CD8-positive, alpha-beta memory T cell (primary cell): ENCODE measurements around the gene FAF1. TPM values are rescaled to one million over a fixed set of nuclear protein-coding genes. Genes with fewer than 3 reads are reported as not detected.

Experiments used
- CTCF ChIA-PET: fragments of 350-600 bp; sonication (Branson Sonifier 250); formaldehyde crosslinking; loops from one replicate; lab custom pipeline; 2021; ENCODE audit warnings: antibody characterized with exemption; lab: Charles Lee
- POLR2A ChIA-PET: fragments of 350-600 bp; sonication (Branson Sonifier 250); formaldehyde crosslinking; loops from one replicate; lab custom pipeline; 2021; ENCODE audit warnings: antibody characterized with exemption; lab: Charles Lee
- DNase-seq, 5 donors: peaks; one replicate each; pipeline versions ENCODE4 v3.0.0 to v3.0.0-alpha.2; 2020 to 2022; ENCODE audit warnings: mixed read lengths in 1 of 5
- H3K27ac ChIP-seq: one replicate; pipeline ENCODE4 v1.7.0; 2013; ENCODE audit warnings: low read depth, mild to moderate bottlenecking, low read length, moderate library complexity
- H3K27me3 ChIP-seq: 2 replicates; pipeline ENCODE4 v1.7.0; 2013; ENCODE audit warnings: low read length, mild to moderate bottlenecking; ENCODE audit not compliant: insufficient read depth, poor library complexity, severe bottlenecking
- H3K36me3 ChIP-seq: 2 replicates; pipeline ENCODE4 v1.7.0; 2013; ENCODE audit warnings: mild to moderate bottlenecking, low read length, moderate library complexity; ENCODE audit not compliant: insufficient read depth
- H3K4me1 ChIP-seq: 2 replicates; pipeline ENCODE4 v1.7.0; 2013; ENCODE audit warnings: mild to moderate bottlenecking, low read length, moderate library complexity; ENCODE audit not compliant: insufficient read depth
- H3K4me3 ChIP-seq: 2 replicates; pipeline ENCODE4 v1.7.0; 2013; ENCODE audit warnings: mild to moderate bottlenecking, low read length
- H3K9me3 ChIP-seq: 2 replicates; pipeline ENCODE4 v1.7.0; 2013; ENCODE audit warnings: mild to moderate bottlenecking, low read length
- H3K27ac Mint-ChIP-seq, 8 donors: one replicate each; pipeline ENCODE4 v1.8.0; 2020 to 2021; ENCODE audit warnings: mixed read lengths in 8 of 8, mild to moderate bottlenecking in 6 of 8, inconsistent platforms in 3 of 8, moderate library complexity in 3 of 8
- H3K27me3 Mint-ChIP-seq, 2 donors: one replicate each; pipeline ENCODE4 v1.8.0; 2020 to 2021; ENCODE audit warnings: mixed read lengths in 2 of 2, mild to moderate bottlenecking in 1 of 2, moderate library complexity in 1 of 2
- H3K36me3 Mint-ChIP-seq, 3 donors: one replicate each; pipeline ENCODE4 v1.8.0; 2020 to 2021; ENCODE audit warnings: mixed read lengths in 3 of 3, inconsistent platforms in 1 of 3, mild to moderate bottlenecking in 1 of 3
- H3K4me1 Mint-ChIP-seq, 3 donors: one replicate each; pipeline ENCODE4 v1.8.0; 2020 to 2021; ENCODE audit warnings: mixed read lengths in 3 of 3, inconsistent platforms in 1 of 3, mild to moderate bottlenecking in 1 of 3
- H3K4me3 Mint-ChIP-seq, 7 donors: one replicate each; pipeline ENCODE4 v1.8.0; 2020 to 2021; ENCODE audit warnings: mixed read lengths in 7 of 7, mild to moderate bottlenecking in 6 of 7, moderate library complexity in 4 of 7, inconsistent platforms in 2 of 7
- H3K9me3 Mint-ChIP-seq, 5 donors: one replicate each; pipeline ENCODE4 v1.8.0; 2020 to 2022; ENCODE audit warnings: mixed read lengths in 5 of 5, mild to moderate bottlenecking in 3 of 5, moderate library complexity in 2 of 5, inconsistent platforms in 1 of 5
- polyA plus RNA-seq: library from polyadenylated mRNA; unstranded; fragments of 300-500 nt; fragmentation: Illumina TruSeq; gene quantifications from one replicate; pipeline ENCODE4 v1.2.3, GENCODE V29; 2021
- total RNA-seq, 2 experiments: library from RNA; stranded (reverse); gene quantifications; one replicate each; pipeline ENCODE4 v1.2.3, GENCODE V29; 2021

Gene FAF1
- total and polyA plus RNA-seq, 3 experiments from 2014 or later: 66.4 to 87.1 (median 78.2) TPM

GRCh38 chr1:50419907-50420677 lies 540.0 kb downstream of the FAF1 start:
- Mint-ChIP-seq H3K27me3 (peaks cover 64 to 74% of the 10 kb centered on the region in 2 donors), H3K27ac (peak overlapping the region in 1 of 8 donors; percentile 32), H3K4me1 (peaks cover 53 to 64% (median 53%) of the 10 kb centered on the region in 3 donors), H3K4me3 (peak overlapping the region; percentile 22 to 75 (median 65)), H3K36me3 (peaks cover 0 to 2% (median 0%) of the 10 kb centered on the region in 3 donors), H3K9me3 (peaks cover 0 to 2% (median 0%) of the 10 kb centered on the region in 5 donors)
- no peak overlapping the region for H3K27ac ChIP-seq
- POLR2A ChIA-PET: no interaction called here
- H3K4me1 ChIP-seq: no peaks in the 10 kb centered on the region
- H3K36me3 ChIP-seq: no peaks in the 10 kb centered on the region
- H3K27me3 ChIP-seq: peaks cover 25% of the 10 kb centered on the region
- CTCF ChIA-PET: no interaction called here
- no peaks in the 10 kb centered on the region for H3K9me3 ChIP-seq
- no peak for DNase-seq
- H3K4me3 ChIP-seq: no peak overlapping the region

- CTCF ChIA-PET: no interaction called here
- Mint-ChIP-seq H3K27ac (peak overlapping the region in 1 of 8 donors; percentile 32), H3K9me3 (peaks cover 0 to 5% (median under 1%) of the 10 kb centered on the region in 5 donors), H3K4me3 (peak overlapping the region; percentile 3 to 75 (median 59)), H3K27me3 (peaks cover 67 to 74% of the 10 kb centered on the region in 2 donors), H3K4me1 (peaks cover 47 to 57% (median 48%) of the 10 kb centered on the region in 3 donors), H3K36me3 (peaks cover 0 to 2% (median 2%) of the 10 kb centered on the region in 3 donors)
- H3K36me3 ChIP-seq: no peaks in the 10 kb centered on the region
- no peak overlapping the region for H3K27ac ChIP-seq
- no peak overlapping the region for H3K4me3 ChIP-seq
- no peaks in the 10 kb centered on the region for H3K4me1 ChIP-seq
- H3K9me3 ChIP-seq: no peaks in the 10 kb centered on the region
- no peak for DNase-seq
- POLR2A ChIA-PET: no interaction called here
- peaks cover 22% of the 10 kb centered on the region for H3K27me3 ChIP-seq
Measured at GRCh38 chr1:50419192-50419906, 540.7 kb downstream of the FAF1 start.

GRCh38 chr1:50418600-50419109 lies 541.4 kb downstream of the FAF1 start:
- Histone ChIP-seq H3K27ac (no peak overlapping the region), H3K4me3 (no peak overlapping the region), H3K27me3 (peaks cover 17% of the 10 kb centered on the region), H3K36me3 (no peaks in the 10 kb centered on the region), H3K4me1 (no peaks in the 10 kb centered on the region), H3K9me3 (no peaks in the 10 kb centered on the region)
- Mint-ChIP-seq H3K4me1 (peaks cover 40 to 51% (median 42%) of the 10 kb centered on the region in 3 donors), H3K27me3 (peaks cover 66 to 74% of the 10 kb centered on the region in 2 donors), H3K9me3 (peaks cover 0 to 9% (median 1%) of the 10 kb centered on the region in 5 donors), H3K4me3 (peak overlapping the region in 2 of 7 donors; percentile 37 to 52), H3K27ac (no peak overlapping the region), H3K36me3 (peaks cover 0 to 4% (median 2%) of the 10 kb centered on the region in 3 donors)
- no peak for DNase-seq
- ChIA-PET POLR2A (no interaction called here), CTCF (no interaction called here)

DNA sequence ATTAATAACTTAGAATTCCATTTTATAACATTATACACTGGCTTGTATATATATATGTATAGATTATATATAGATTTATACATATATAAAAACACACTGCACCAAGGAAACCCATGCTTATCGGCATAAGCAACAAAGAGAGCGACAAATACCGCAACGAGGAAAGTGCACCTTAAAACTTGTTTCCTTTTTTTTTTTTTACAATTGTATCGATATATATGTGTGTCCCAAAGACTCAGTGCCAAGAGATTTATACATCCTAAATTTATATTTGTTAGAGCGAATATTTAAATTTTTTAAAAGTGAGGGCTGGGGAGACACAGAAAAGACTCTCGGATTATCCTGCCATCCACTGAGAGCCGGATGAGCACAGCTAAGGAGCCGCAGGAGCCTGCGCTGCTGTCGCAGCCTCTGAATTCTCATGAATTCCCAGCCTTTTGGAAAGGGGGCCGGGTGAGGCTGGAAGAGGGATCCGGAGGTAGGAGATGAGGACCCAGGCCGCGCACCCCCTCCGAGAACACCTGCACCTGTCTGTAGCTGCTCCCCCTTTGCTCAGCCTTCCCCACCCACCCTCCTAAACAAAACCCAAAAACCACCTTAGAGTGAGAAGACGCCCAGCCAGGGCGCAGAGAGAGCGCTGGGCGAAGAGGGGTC lies 542.0 kb downstream of the FAF1 start:
- Mint-ChIP-seq H3K4me1 (peaks cover 35 to 46% (median 38%) of the 10 kb centered on the region in 3 donors), H3K9me3 (peaks cover 0 to 11% (median 1%) of the 10 kb centered on the region in 5 donors), H3K4me3 (peak overlapping the region in 4 of 7 donors; percentile 25 to 52 (median 33)), H3K27ac (peak overlapping the region in 1 of 8 donors; percentile 23), H3K27me3 (peaks cover 68 to 75% of the 10 kb centered on the region in 2 donors), H3K36me3 (peaks cover 0 to 5% (median 2%) of the 10 kb centered on the region in 3 donors)
- peaks cover 16% of the 10 kb centered on the region for H3K27me3 ChIP-seq
- POLR2A ChIA-PET: no interaction called here
- H3K36me3 ChIP-seq: no peaks in the 10 kb centered on the region
- no peaks in the 10 kb centered on the region for H3K9me3 ChIP-seq
- no peak overlapping the region for H3K4me3 ChIP-seq
- no peak for DNase-seq
- CTCF ChIA-PET: no interaction called here
- H3K27ac ChIP-seq: no peak overlapping the region
- H3K4me1 ChIP-seq: no peaks in the 10 kb centered on the region

GRCh38 chr1:50417507-50417906 lies 542.6 kb downstream of the FAF1 start:
- Mint-ChIP-seq H3K36me3 (peaks cover 0 to 8% (median 2%) of the 10 kb centered on the region in 3 donors), H3K27me3 (peaks cover 67 to 71% of the 10 kb centered on the region in 2 donors), H3K4me3 (peak overlapping the region in 3 of 7 donors; percentile 1 to 30 (median 16)), H3K9me3 (peaks cover 0 to 14% (median 1%) of the 10 kb centered on the region in 5 donors), H3K27ac (peak overlapping the region in 1 of 8 donors; percentile 23), H3K4me1 (peaks cover 33 to 40% (median 35%) of the 10 kb centered on the region in 3 donors)
- Histone ChIP-seq H3K27me3 (peaks cover 12% of the 10 kb centered on the region), H3K4me1 (no peaks in the 10 kb centered on the region), H3K4me3 (no peak overlapping the region), H3K27ac (no peak overlapping the region), H3K9me3 (no peaks in the 10 kb centered on the region), H3K36me3 (no peaks in the 10 kb centered on the region)
- POLR2A ChIA-PET: no interaction called here
- CTCF ChIA-PET: no interaction called here
- DNase-seq: no peak

- peaks cover 8% of the 10 kb centered on the region for H3K27me3 ChIP-seq
Measured at GRCh38 chr1:50416553-50417453, 543.3 kb downstream of the FAF1 start.

GRCh38 chr1:50416150-50416527 lies 543.9 kb downstream of the FAF1 start:
- Mint-ChIP-seq H3K9me3 (peaks cover 0 to 14% (median 1%) of the 10 kb centered on the region in 5 donors), H3K36me3 (peaks cover 0 to 8% (median 0%) of the 10 kb centered on the region in 3 donors), H3K4me3 (peak overlapping the region in 2 of 7 donors; percentile 47 to 61), H3K4me1 (peaks cover 24 to 28% (median 25%) of the 10 kb centered on the region in 3 donors), H3K27ac (peak overlapping the region in 1 of 8 donors; percentile 21), H3K27me3 (peaks cover 59 to 61% of the 10 kb centered on the region in 2 donors)
- Histone ChIP-seq H3K27me3 (peaks cover 8% of the 10 kb centered on the region), H3K9me3 (no peaks in the 10 kb centered on the region), H3K4me1 (no peaks in the 10 kb centered on the region), H3K27ac (no peak overlapping the region), H3K36me3 (no peaks in the 10 kb centered on the region), H3K4me3 (no peak overlapping the region)
- POLR2A ChIA-PET: no interaction called here
- CTCF ChIA-PET: no interaction called here
- no peak for DNase-seq

More at GRCh38 chr1:50416553-50417453, 543.3 kb downstream of the FAF1 start:
- H3K9me3 ChIP-seq: no peaks in the 10 kb centered on the region
- CTCF ChIA-PET: no interaction called here
- peaks cover 64% of the 10 kb centered on the region in 2 donors for H3K27me3 Mint-ChIP-seq
- H3K9me3 Mint-ChIP-seq: peaks cover 0 to 14% (median 1%) of the 10 kb centered on the region in 5 donors
- peaks cover 27 to 33% (median 29%) of the 10 kb centered on the region in 3 donors for H3K4me1 Mint-ChIP-seq
- peaks cover 0 to 8% (median 2%) of the 10 kb centered on the region in 3 donors for H3K36me3 Mint-ChIP-seq
- no peaks in the 10 kb centered on the region for H3K4me1 ChIP-seq
- no peak overlapping the region for H3K4me3 ChIP-seq
- H3K36me3 ChIP-seq: no peaks in the 10 kb centered on the region
- H3K4me3 Mint-ChIP-seq: peak overlapping the region in 4 of 7 donors; percentile 47 to 78 (median 52)
- POLR2A ChIA-PET: no interaction called here
- peak overlapping the region in 1 of 8 donors; percentile 21 for H3K27ac Mint-ChIP-seq
- DNase-seq: no peak
- no peak overlapping the region for H3K27ac ChIP-seq
